GM21529 (cell line): ENCODE results near the gene GFRAL.

Experiments used
- ATAC-seq: cut with Tn5 transposase; IDR thresholded peaks from one replicate; pipeline ENCODE4 v1.9.1; 2021; ENCODE audit not compliant: unreplicated experiment

The GFRAL gene

DNA sequence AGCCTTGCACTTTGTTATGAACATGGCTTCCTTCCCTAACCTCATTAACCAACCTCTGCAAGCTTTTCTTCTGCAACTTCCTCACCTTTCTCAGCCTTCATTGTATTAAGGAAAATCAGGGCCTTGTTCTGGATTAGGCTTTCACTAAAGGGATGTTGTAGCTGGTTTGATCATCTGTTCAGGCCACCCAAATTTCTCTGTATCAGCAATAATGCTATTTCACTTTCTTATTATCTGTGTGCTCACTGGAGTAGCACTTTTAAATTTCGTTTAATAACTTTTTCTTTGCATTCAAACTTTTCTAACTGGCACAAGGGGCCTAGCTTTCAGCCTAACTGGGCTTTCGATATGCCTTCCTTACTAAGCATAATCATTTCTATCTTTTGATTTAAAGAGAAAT, 96.7 kb downstream of the GFRAL start:
- ATAC-seq: no peak

GRCh38 chr6:55433446-55434130, 106.3 kb downstream of the GFRAL start:
- no peak for ATAC-seq

- ATAC-seq: no peak
Observed at GRCh38 chr6:55437141-55437540, 109.9 kb downstream of the GFRAL start.

GRCh38 chr6:55438203-55438602, 110.9 kb downstream of the GFRAL start:
- ATAC-seq: no peak

GRCh38 chr6:55443238-55444134, 116.2 kb downstream of the GFRAL start:
- no peak for ATAC-seq

DNA sequence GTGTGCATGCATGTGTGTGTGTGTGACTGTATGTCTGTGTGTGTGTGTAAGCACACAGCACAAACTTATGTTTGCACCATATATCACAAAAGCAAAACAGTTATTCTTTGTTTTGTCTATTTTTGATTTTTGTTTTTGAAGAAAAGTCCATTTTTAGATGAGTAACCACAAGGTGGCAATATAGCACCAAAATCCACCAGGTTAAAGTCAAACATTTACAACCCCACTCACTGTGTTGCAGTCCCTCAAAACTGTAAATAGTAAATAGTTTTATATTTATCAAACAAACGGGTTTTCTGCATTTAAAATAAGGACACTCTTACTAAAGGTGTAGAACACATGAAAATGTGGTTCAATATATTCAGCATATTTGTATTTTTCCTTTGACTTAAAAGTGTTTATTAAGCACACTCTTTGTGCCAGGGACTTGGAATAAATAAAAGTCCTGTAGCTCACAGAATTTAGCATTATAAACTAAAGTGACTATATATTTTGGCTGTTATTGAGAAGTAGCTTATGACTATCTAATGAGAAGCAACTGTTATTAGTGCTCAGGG, 118.5 kb downstream of the GFRAL start:
- no peak for ATAC-seq

GRCh38 chr6:55447891-55448290, 120.6 kb downstream of the GFRAL start:
- no peak for ATAC-seq

DNA sequence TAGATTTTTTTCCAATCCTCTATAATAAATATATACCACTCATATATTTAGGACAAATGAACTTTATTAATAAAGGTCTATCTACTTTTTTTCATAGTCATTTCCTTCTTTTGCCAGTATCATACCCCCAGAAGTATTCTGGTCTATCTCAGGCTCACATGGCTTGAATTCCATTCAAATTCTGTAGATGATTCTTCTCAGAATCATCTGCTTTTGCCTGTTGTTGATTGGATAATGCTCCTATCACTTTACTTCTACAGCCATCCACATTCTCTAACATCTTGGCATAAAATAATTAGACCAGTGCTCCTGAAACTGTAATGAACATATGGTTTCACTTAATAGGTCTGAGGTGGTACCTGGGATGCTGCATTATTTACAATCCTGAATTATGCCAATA, 121.2 kb downstream of the GFRAL start:
- no peak for ATAC-seq

- ATAC-seq: no peak
Observed at GRCh38 chr6:55449225-55449624, 122.0 kb downstream of the GFRAL start.

GRCh38 chr6:55450005-55450404, 122.7 kb downstream of the GFRAL start:
- no peak for ATAC-seq
